HG02852 (cell line): ENCODE results near the gene SYNE1.

ENCODE experiments used
- ATAC-seq: cut with Tn5 transposase; IDR thresholded peaks from one replicate; pipeline ENCODE4 v1.9.1; 2021; ENCODE audit warnings: mild to moderate bottlenecking, moderate library complexity; ENCODE audit not compliant: unreplicated experiment

The SYNE1 gene

DNA sequence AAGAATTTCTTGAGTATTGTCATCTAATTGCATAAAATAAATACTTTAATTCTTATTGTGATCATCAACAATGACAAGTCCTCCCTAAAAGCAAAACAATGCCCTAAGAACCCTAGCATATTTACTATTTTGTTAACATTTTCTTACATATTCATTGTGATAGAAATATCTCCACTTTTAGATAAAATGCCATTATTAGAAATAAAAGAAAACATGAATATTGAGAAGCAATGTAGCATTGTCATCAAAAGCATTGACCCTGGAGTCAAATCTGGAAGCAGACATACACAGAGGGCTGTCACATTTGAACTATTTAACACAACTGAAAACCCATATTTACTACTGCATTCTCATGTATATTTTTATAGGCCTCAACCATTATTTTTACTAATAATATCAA, 257.7 kb downstream of the SYNE1 start:
- ATAC-seq: no peak

DNA sequence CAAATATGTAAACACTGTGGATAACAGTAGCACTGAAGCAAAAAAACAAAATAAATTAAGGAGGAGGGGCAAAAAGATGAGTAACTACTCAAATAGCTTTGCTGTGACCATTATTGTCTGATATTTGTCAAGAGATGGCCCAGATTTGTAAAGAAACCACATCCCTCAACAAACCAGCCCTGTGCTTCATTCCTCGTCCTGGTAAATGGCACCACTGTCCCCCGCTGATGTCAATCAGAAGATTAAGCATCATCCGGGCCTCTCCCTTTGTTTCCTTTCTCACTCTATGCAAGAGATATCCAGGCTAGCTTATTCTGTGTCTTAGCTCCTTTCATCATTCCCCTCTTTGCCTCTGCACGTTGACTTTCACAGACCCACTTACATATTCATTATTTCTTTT, 259.0 kb downstream of the SYNE1 start:
- ATAC-seq: no peak

DNA sequence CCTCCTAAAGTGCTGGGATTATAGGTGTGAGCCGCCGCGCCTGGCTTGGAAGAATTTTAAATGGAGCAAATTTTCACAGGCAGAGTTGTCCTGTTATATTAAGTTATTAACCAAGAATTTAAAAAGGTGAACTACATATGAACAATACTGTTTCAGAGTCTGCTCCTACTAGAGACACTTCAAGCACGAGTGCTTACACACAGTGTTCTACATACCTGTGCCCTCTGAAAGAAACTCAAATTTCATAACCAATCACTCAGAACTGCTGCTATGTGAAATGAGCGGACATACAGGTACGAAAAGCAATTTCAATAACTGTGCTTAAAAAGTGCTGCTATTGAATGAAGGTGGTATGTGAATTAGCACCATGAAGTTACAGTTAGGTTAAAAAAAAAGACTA, 262.0 kb downstream of the SYNE1 start:
- ATAC-seq: no peak

DNA sequence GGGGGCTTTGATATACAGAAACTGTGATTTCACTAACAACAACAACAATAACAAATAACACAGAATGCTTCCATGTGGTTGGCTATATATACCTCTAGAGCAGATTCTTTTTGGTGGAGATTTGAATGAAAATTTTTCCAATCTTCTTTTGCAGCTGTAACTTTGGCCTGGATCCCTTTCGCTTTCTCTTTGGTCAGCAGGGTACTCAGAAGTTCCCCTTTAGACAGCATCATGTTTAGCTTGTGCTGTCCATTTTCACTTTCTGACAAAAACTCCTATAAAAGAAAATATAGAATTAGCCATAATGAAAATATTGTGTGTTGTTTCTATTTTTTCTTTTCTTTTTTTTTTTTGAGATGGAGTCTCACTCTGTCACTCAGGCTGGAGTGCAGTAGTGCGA, 264.2 kb downstream of the SYNE1 start:
- ATAC-seq: no peak

DNA sequence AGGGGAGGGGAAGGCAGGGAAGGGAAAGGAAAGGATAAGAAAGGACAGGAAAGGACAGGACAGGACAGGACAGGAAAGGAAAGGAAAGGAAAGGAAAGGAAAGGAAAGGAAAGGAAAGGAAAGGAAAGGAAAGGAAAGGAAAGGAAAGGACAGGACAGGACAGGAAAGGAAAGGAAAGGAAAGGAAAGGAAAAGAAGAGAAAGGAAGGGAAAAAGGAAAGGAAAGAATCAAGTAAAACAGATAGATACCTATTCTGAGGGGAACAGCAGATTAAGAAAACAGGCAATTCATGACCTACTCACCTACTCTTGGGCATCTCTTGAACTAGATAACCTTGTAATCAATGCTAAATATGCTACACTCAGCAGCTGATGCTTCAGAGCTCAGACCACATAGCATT, 265.4 kb downstream of the SYNE1 start:
- ATAC-seq: no peak

DNA sequence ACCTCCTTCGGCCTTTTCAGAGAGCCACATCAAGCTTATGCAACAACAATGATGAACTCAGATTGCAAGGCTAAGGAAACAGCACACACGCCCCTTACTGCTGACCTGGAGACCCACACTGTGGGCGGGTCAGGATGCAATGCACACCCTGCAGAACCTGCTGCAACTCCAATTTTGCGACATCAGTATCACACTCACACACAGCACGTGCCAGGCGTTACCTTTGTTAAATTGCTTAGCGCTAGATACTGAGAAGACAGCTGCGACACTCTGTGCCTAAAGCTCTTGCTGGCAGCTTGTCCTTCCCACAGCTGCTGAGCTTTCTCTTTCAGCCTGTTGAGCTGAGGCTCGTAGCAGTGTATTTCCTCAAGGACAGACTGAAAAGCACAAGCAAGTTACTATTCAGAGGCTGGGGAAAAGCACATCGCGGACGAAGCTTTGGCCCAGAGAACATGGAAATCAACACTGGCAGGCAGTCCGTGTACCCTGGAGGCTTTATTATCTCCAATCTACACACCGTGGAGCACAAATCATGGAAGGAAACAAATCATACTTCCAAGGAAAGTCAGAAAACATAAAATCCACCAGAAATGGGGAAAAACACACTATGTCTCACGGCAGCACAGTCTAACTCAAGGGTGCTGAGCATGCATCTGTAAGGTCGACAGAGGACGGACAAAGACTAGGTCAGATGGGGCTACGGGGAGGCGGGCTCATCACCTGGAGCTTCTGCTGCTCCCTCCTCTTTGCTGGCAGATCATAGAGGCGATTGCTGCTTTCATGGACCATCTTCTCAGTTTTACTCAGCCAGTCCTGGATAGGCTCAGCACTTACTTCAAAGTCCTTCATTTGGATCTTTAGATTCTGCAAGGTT, 268.2 kb downstream of the SYNE1 start:
- no peak for ATAC-seq

DNA sequence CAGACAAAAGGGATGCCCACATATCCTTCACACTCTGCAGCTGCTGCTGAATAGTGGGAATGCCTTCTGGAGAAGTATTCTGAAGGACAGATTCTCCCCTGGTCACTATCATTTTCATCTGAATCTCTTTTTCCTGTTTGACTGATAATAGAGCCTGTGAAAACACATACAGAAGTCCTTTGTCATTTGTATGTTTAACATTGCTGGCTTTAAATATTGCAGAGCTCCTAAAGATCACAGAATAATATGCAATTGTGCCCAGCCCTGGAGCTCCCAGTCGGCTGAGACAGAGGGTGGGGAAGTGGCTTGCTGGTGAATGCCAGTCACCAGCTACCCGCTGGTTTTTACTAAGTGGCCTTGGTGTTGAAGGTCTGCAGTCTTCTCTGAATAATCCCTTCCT, 272.3 kb downstream of the SYNE1 start:
- ATAC-seq: no peak

DNA sequence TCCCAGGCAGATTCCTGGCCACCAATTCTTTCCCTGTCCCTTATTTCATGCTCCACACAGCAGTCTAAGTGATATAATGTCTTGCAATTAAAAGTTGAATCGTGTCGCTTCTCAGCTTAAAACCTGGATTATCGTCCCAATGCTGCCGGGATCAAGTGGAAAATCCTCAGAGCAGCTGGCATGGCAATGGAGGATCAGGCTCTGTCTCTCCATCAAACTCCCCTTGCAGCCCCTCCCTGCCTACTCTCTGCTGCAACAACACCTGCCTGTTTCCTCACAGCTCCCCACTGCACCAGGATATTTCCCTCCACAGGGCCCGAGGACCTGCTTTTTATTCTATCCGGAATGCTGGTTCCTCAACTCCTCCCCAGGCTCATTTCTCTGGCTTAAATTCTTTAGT, 277.1 kb downstream of the SYNE1 start:
- no peak for ATAC-seq

DNA sequence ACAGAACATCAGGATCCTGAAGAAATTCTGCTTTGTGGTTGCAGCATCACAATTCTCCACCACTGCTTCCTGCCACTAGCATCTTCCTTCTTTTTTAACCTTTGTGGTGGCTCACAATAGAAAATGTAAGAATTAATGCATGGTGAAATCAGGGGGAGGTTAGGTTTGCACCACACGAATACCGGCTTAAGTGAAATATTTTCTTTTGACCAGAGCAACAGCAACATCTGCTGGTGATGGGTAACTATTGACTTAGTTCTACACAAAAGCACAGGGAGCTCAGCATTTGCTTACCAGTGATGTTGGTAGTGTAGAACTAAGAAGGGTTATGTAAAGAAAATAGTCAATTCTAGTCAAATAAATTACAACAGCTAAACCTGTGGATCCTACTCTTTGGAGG, 280.5 kb downstream of the SYNE1 start:
- peak; percentile 76 for ATAC-seq

DNA sequence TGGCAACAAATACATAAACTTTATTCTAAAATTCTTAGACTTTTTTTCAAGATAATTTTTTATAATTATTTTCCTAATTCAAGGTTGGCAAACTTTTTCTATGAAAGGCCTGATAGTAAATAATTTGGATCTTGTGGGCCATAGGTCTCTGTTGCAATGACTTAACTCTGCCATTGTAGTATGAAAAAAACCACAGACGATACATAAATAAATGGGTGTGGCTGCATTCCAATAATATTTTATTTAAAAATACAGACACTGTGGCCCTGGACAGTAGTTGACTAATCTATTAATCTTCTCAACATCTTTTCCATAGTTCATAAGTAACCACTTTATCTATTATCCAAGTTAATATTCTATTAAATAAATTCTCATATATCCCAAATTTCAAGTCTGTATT, 281.1 kb downstream of the SYNE1 start:
- ATAC-seq: no peak

DNA sequence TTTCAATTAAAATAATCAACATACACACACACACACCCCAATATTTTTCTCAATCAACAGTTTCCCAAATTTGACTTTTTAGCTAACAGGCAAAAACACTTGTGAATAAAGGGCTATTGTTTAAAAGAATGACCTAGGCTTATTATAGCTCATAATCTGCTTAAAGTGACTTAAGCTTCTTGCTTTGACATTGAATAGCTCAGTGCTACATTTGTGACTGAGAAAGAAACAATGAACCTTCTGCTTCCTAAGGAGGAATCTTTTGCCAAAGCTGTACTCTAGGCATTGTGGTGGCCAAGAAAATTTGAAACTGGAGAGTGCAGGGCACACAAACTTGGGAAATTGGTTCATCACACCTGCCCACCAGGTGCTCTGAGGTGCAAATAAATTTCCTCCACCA, 282.0 kb downstream of the SYNE1 start:
- no peak for ATAC-seq

DNA sequence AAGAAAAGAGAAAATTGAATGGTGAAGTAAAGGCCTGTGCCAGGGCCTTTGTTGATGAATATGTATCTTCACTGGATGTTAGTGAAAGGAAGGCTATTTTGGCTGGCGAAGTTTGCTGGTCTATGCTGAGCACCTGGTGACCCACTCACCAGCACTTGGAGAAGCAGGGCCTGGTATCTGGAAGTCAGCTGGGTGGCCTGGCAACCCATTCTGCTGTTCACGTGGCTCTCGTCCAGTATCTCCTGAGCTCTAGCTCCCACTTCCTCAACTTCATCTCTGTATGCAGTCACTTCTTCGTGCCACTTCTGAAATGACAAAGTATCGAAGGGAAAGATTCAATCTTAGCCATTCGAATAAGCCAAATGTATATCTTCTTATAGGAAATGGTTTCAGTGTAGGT, 283.7 kb downstream of the SYNE1 start:
- no peak for ATAC-seq

DNA sequence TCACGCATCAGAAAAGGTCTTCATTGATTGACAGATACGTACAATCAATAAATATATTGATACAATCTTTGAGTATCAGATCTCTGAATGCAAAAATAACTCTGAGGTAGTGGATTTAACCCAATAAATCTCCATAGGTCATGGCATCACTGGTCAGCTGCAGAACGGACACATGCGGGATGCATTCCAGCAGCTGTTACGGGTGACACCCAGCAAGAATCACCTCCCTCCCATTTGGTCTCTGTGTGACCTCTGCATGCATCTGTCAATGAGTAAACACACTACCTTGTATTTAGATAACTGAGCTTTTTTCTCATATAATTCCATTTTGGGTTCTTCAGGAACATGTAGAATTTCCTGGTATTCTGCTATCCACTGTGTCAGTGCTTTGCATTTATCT, 285.4 kb downstream of the SYNE1 start:
- ATAC-seq: no peak

DNA sequence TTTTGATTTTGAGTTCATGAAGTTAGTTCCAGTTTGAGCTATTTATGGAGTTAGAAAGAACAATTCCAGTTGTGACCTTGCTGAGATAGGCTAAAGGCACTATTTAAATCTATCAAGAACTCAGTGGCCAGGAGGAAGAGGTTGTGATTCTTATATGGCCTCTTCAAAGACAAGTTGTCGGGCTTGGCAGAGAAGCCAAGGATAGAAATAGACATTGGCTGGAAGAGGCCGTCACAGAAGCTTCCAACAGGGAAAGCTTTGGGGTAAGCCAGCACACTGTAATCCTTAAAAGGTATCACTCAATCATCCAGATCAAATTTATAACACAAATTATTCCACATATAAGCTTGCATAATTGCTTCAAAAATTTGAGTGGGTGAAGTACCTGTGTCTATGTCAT, 286.1 kb downstream of the SYNE1 start:
- ATAC-seq: no peak

DNA sequence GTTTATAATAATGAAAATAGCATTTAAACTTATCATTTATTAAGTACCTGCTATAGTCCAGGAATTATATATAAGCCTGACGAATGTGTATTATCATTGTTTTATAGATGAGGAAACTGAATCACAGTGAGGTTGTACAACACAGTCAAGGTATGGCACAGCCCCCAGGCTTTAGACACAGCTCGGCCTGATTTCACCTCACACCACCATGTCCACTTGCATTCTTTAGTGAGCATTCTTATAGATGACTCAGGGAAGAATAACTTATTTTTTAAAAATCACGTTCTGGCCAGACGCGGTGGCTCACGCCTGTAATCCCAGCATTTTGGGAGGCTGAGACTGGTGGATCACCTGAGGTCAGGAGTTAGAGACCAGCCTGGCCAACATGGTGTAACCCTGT, 289.0 kb downstream of the SYNE1 start:
- ATAC-seq: no peak

DNA sequence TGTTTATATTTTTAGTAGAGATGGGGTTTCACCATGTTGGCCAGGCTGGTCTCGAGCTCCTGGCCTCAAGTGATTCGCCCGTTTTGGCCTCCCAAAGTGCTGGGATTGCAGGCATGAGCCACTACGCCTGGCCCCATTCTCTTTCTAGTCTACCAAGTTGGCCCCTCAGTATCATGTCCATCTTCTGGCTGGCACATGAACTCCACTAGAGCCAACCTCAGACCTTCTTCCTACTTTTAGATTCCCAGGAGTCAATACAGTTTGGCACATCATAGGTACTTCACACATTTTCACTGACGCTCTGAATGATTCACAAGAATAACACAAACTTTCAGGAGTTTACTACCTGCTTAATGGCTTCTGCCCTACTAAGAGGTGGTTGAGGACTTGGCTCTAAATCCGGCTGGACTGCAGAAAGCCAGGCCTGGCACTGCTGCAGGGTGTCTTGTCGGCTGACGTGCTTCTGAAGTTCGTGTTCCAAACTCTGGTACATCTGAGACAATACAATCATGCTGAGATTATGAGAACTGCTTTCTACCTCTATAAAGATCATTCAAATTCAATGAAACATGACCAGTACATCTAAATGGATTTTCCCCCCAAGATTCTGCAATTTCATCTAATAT, 293.3 kb downstream of the SYNE1 start:
- ATAC-seq: no peak

DNA sequence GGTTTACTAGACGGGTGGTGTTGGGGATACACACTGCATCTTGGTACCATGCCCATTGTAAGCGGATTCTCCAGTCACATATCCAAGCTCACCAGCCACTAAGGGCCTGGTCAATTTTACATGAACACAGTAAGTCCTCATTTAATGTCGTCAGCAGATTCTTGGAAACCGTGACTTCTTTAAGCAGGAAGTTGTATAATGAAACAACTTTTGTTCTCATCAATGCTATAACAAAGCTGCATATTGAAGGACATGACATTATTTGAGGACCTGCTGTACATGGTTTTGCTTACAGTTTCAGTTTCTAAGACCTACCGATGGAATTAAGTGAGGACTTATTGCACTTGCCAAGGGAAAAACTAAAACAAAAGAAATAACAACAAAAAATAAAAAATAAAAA, 295.6 kb downstream of the SYNE1 start:
- no peak for ATAC-seq

DNA sequence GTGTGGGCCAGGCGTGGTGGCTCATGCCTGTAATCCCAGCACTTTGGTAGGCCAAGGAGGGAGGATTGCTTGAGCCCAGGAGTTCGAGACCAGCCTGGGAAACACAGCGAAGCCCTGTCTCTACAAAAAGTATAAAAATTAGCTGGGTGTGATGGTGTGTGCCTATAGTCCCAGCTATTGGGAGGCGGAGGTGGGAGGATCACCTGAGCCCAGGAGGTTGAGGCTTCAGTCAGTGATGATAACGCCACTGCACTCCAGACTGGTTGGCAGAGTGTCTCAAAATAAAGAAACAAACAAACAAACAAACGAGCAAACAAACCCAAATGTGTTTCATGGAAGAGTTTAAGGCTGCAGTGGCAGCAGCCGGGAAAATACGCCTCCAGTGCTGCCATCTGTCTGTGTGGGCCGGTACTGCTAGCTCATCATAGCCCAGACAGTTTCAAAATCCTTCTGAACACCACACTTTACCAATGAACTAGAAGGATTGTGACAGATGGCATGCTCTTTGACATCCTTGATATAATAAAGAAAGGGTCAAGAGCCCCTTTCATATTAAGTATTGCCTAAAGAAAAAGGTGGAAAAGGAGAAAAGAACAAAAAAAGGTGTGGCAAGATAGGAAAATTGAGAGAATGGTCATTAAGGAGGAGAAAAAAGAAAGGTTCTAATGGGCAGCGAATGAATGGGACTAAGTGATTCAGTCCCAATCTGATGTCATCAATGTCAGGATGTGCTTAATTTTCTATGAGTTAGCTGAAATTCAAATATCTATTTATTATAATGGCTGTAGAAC, 298.6 kb downstream of the SYNE1 start:
- ATAC-seq: peak; percentile 97

DNA sequence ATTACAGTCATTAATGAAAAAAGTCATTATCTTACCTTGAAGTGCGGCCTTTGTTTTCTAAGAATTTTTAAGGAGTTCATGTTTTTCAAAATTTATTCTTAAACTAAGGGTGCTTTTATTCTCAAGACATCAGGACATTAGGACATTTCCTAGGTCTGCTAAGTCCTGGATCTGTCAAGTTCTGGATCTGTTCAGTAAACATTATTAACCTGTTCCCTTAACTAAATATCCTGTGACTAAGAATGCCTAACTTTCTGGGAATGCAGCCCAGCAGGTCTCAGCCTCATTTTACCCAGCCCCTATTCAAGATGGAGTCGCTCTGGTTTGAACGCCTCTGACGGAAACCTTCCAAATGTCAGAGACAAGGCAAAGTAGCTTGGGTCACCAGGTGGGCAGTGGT, 302.6 kb downstream of the SYNE1 start:
- ATAC-seq: no peak

DNA sequence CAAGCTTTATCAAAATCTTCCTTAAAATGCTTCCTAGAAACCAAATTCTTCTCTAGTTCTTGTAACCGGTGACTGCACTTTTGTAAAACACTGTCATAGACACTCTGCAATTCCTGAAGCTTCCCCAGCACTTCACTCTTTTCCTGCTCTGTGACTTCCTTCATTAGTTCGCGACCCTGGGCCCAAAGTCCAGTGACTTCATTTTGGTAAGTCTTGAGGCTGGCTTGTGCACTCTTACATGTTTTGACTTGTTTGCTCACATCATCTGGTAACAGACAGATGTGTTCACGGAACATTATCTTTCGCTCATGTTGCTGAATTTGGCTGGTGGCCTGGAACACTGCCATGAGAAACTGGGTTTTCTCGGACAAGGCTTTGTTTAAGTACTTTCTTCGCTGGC, 306.2 kb downstream of the SYNE1 start:
- no peak for ATAC-seq

DNA sequence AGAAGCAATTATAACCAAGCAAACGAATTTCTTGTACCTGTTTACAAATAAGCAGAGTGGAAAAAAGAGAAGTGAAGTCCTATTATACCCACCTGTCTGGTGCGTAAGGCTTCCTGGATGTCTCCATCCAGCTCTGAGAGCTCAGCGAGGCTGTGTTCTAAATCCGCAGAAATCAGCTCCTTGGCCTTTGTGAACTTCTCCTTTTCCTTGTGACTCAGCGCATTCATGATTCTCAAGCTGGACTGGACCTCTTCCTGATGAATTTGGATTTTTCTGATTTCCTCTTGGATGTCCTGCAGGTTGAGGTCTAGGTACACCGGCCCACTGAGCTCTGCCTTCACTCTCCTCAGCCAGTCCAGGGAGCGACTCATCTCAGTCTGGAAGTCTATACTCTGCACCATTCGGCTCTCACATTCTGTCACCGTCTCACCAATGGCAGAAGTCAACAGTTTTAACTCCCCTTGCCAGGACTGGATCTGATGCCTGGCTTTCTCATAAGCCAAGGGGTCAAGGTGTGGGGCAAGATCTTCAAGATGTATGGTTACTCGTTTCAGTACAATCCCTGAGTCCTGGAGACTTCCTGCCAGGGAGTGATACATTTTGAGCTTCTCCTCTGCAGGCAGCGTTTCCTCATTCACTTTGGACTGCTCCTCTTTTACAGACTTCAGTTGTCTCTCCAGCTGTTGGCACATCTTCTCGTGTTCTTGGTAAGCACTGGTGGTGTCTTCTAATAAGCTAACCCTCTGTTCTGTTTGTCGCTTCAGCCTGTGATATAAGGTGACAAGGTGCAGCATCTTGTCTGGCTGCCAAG, 307.3 kb downstream of the SYNE1 start:
- ATAC-seq: no peak
